Measurements from ENCODE around the gene SLCO4C1.
A peak's percentile ranks its signal among the peaks of the same experiment; 100 is the strongest.

SLCO4C1 gene

DNA sequence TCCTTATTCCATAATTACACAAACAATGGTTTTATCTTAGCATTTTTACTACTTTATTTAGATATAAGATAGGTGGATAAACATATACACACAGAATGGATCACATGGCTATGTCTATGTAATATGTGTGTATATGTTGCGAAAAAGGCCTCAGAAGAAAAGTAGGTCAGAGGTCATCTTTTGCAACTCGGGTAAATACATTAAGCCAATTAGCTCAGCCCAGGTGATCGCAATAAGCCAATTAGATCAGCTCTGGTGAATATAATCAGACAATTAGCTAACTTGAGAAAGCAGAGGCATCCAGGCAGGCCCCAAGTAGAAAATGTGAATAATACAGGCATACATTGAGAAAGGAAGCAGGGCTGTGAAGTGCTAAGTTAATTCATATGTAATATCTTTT, 24.3 kb downstream of the SLCO4C1 start:
- DNase-seq, result no peak

DNA sequence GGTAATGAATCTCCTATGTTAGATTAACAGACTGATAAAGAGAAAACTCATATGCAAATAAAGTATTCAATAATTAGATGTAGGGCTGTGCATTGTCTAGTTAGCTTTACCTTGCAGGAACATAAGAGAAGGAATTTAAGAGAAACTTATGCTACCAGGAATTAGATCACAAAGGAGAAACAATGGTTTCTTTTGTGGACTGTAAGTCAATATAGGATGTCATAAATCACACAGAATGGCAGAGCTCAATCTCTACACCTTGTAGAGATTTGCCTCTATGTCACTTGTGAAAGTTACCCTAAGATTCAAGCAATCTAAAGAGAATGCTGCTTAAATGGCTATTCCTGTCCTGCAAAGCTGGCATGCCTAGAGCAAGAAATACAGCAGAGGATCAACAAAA, 26.0 kb downstream of the SLCO4C1 start:
- DNase-seq, result no peak

DNA sequence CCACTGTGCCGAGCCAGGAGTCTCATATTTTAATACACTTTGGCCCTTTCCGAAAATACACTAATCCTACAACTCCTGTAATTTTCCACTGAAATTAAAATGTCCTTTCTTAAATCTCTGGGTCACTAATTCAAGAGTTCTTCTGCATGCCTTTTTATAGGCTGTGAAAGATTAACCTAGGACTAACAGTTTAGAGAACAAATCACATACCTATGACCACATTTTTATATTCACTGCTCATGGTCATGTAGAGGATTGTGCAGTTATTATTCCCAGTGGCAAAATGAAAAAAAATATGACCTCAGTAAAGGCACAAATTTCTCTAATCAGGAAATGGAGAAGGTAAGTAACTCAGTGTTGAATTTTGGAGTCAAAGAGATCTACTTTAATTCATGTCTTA, 33.4 kb downstream of the SLCO4C1 start:
- no peak for DNase-seq

DNA sequence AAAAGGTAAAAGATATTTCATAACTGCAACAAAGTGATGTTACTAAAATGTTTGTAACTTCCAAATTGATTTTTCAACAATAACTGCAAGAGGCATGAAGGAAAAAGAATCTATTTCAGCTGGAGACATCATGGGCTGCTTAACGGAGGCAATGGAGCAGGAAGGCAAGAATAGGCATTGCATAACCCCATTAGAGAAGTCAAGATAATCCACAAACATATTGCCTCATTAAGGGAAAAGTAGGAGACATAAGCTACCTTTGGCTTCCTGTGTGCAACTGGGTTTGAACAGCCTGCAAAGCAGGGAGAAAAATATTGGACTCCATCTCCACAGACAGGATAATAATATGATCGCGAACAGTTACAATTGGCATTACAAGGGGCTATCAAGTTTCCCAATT, 46.7 kb downstream of the SLCO4C1 start:
- no peak for DNase-seq

DNA sequence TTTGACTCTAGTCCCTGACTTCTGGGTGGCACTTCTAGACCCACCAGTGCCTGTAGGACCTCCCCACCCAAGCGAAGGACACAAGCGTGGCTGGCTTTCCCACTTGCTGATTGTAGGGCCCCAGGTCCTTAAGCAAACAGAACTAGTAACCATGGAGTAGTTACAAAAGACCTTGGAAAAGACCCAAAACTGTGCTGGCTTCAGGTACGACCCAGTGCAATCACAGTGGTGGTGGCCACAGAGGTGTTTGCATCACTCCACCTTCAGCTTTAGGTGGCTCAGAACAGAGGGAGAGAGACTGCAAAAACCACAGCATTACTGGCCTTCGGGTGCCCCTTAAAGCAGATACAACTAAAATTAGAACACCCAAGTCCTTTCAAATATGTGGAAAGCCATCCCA, 52.9 kb downstream of the SLCO4C1 start:
- no peak for DNase-seq

DNA sequence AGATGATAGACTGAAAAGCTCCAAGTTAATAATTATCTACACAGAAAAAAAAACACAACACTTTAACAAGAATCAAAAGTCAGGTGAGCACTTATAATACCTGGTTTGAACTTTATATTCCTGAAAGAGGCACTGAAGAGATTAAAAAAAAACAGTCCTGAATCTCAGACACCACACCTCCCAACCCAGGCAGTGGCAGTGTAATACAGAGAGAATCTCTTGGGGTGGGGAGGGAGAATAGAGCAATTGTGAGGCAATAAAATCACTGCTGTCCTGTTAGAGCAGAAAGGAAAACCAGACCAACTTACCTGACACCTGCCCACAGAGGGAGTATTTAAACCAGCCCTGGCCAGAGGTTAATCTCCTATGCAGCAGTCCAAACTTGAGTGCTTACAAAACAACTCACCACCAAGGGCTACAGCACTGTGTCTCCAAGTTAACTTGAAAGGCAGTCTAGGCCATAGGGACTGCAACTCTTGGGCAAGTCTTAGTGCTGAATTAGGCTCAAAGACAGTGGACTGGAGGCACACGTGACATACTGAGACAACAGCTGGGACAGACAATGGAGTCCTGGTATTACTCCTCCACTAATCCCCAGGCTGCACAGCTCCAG, 54.2 kb downstream of the SLCO4C1 start:
- DNase-seq, result no peak

DNA sequence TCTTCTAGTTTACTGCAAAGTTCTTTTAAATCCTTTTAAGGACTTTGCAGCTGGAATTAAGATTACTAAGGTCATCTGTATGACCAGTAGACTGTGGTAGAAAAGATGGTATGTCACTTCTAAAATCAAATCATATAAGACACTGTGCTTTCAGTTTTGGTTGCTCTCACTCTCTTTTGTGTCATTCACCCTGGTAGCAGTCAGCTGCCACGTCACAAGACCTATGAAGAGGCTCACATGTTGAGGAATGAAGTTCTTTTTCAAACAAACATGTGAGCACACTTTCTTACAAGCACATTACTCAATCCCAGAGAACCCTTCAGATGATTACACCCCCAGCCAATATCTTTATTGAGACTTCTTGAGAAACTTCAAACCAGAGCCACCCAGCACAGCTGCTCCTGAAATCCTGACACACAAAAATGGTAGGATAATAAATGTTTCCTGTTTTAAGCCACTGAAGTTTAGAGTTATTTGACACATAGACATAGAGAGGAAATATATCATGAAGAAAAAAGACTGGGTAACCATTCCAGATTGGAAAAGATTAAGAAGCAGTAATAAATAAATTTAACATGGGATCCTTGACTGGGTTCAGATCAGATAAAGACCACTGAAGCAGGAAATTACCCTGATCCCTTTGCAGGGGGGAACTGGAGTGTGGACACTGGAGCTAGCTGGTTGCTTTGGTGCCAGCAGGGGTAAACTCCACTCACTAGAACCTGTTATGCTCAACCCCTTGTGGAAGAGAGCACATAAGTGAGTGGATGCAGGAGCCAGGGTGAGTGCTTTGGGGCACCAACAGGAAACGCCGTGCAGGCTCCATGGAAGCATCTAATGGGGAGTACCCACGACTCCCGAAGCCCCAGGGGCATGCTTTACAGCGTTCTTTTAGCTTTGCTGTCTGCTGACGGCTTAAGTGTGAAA, 64.1 kb downstream of the SLCO4C1 start:
- DNase-seq, result peak; percentile 66

DNA sequence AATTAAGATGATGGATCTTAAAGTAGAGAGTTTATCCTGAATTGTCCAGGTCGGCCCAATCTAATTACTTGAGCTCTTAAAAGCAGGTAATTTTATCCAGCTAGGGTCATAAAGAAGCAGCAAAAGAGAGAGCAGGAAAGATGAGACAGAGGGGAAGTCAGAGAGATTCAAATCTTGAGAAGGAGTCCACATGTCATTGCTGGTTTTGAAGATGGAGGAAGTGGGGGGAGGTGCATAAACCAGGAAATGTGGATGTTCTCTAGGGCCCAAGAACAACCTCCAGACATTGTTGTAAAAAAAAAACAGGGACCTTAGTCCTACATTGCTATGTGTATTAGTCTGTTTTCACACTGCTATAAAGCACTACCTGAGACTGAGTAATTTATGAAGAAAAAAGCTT, 66.4 kb downstream of the SLCO4C1 start:
- peak; percentile 67 for DNase-seq

DNA sequence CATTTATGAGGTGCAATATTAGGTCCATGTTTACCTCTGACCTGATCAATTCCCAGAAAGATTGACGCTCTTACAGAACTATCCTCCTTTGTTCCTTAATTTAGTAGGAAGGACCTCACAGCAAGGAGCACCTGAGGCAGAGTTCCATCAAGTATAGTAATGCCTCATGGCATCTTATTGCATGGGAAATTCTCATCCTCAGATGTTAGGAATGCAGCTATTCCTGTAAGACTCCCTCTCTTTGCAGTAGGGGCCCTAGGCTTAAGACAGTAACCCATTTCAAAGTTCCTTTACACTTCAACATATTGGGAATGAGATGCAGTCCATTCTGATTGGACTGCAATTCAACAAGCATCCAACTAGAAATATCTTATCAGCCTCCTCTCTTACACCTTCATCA, 69.8 kb downstream of the SLCO4C1 start:
- no peak for DNase-seq

DNA sequence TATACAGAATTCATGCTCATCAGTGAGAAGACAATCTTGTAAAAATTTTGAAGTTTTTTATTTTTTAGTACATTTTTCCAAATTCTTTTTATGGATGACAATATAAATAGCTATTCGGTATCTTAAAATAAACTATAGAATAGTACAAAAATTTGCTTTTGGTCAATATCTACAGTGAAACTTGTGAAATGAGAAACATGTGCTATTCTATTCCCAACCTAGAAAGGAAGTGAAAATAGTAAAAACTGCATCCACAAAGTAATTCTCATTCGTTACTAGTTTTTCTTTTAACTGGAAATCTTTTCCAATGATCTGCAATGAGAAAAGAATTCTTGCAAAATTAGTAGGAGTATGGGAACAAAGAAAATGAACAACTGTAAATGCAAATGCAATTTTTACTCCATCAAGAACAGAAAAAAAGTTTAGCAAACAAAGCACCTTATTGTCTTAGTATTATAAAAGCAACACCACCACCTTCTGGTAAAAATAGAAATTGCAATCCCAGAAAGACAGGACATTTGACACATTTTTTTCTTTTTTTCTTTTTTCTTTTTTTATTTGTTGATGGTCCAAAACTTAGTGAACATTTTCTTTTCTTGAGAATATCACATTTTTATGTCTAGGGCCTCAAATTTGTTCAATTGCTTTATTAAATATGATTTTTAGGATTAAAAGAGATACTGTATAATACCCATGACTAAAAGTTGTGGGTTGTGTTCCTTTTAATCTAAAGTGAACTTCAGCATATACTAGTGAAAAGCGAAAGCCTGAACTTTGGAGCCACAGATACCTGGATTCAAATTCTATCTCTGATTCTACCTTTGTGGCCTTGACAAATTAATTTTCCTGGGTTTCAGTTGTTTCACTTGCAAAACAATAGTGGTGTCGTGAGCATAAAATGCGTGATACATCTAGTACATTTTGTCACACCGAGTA, 72.3 kb downstream of the SLCO4C1 start:
- DNase-seq, result peak; percentile 84

DNA sequence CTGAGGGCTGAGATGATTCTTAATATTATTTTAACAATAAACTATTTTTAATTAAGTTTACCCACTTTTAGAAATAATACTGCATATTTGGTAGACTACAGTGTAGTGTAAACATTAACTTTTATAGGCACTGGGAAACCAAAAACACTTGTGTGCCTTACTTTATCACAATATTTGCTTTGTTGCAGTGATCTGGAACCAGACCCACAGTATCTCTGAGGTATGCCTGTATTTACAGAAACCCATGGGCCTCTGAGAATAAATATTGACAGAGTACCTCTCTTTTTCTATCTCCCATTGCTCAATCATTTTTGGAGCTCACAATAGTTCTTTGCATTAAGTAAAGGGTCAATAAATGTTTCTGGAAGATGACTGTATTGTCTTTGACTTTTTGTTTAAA, 73.3 kb downstream of the SLCO4C1 start:
- DNase-seq, result no peak

DNA sequence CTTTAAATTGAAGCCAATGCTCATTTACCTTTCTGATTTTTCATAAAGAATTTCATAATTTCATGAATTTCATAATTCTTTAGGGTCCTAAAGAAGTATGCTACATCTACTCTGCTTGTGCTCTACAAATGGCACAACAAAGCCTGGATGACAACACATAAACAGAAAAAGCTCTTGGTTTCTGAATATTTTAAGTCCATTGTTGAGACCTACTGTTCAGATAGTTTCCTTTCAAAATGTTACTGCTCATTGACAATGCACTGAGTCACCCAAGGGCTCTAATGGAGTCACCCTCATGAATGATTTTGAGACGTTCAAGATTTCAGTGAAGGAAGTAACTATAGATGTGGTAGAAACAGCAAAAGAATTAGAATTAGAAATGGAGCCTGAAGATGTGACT, 74.1 kb downstream of the SLCO4C1 start:
- DNase-seq, result no peak

DNA sequence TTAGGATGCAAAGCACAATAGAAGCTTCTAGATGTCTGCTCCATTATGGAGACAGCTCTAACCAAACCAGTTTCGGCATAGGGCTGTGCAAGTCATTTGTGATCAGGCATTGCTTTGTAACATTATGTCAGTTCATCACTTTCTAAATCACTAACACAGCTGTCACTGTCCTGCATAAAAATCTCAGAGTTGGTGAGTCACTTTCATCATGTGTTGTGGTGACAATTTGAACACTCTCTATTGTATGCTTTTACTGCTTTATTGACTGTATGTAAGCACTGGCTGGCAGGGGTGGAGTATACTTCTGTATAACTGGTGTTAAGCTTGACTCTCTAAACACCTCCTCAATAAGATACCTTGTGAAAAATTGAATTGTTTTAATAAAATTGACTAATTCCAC, 77.9 kb downstream of the SLCO4C1 start:
- no peak for DNase-seq

DNA sequence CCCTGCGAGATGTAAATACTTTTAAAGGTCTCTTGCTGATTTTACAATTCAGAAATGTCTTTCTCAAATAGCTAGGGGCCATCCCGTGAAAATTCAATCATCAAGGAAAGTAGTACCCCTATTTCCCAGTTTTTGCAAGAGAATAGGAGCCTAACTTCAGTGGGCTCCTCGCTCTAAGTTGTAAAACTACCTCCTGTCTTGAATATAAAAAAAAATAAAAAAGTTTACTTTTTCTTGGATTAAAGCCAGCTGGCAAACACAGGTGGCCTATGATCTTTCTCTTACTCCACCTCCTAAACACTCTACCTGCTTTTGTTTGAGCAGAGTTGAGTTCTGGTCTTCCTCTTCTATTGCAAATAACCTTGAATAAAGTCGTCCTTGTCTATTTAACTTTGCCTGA, 79.4 kb downstream of the SLCO4C1 start:
- no peak for DNase-seq

DNA sequence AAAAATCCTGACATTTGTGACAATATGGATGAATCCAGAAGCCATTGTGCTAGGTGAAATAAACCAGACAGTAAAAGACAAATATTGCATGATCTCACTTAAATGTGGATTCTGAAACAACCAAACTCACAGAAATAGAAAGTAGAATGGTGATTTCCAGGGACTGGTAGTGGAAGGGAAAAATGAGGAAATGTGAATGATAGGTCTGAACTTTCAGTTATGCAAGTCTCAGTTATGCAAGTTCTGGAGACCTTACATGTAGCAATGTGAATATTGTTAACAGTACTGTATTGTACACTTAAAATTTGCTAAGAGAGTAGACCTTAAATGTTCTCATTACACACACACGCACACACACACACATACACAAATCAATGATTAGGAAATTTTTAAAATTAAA, 84.9 kb downstream of the SLCO4C1 start:
- peak; percentile 55 for DNase-seq

DNA sequence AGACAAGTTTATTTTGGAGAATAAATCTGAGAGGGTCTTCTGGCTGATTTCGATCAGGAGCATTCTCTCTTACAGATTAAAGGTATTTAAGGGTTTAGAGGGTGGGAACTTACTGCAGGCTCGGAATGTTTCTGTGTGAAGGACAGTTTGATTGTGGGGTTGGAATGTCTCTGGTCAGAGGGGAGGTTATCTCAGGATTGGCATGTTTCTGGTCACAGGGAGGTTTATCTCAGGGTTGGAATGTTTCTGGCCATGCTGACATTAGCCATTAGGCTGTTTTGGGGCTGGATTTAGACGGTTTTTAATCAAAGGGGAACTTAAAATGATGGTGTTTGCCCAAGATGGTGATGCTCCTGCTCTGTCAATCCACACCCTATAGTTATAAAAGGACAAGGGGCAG, 95.2 kb downstream of the SLCO4C1 start:
- DNase-seq, result no peak

DNA sequence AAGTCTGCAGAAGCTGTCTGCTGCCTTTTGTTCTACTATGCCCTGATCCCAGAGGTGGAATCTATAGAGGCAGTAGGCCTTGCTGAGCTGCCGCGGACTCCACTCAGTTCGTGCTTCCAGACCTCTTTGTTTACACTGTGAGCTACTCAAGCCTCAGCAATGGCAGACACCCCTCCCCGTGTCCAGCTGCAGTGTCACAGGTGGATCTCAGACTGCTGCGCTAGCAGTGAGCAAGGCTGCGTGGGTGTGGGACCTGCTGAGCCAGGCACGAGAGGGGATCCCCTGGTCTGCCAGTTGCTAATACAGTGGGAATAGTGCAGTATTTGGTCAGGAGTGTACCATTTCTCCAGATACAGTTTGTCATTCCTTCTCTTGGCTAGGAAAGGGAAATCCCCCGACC, 99.6 kb downstream of the SLCO4C1 start:
- DNase-seq, result no peak
